Dendritic cell treated with granulocyte-macrophage colony-stimulating factor and Interleukin-4, amounts not matched to agents 40 ng/mL and 50 ng/mL, for 4 days (primary cell): ENCODE measurements around the gene TSPEAR.
A peak's percentile ranks its signal among the peaks of the same experiment; 100 is the strongest.

Experiments
- H3K27ac Mint-ChIP-seq: one replicate; pipeline ENCODE4 v1.8.0; 2022; ENCODE audit warnings: mild to moderate bottlenecking, mixed read lengths
- H3K27me3 Mint-ChIP-seq: one replicate; pipeline ENCODE4 v1.8.0; 2022; ENCODE audit warnings: mild to moderate bottlenecking, mixed read lengths
- H3K36me3 Mint-ChIP-seq: one replicate; pipeline ENCODE4 v1.8.0; 2022; ENCODE audit warnings: low read depth, mixed read lengths
- H3K4me1 Mint-ChIP-seq: one replicate; pipeline ENCODE4 v1.8.0; 2022; ENCODE audit warnings: low read depth, mixed read lengths
- H3K4me3 Mint-ChIP-seq: one replicate; pipeline ENCODE4 v1.8.0; 2022; ENCODE audit warnings: mild to moderate bottlenecking, moderate library complexity, mixed read lengths
- H3K9me3 Mint-ChIP-seq: one replicate; pipeline ENCODE4 v1.8.0; 2022; ENCODE audit warnings: mixed read lengths
- intact Hi-C: fragments of 100-400 bp; cut with micrococcal nuclease; formaldehyde crosslinking; loops from one replicate; pipeline ENCODE4 v1.15.0; 2022

The TSPEAR gene

GRCh38 chr21:44711327-44712202, at the start of gene TSPEAR:
Gene TSPEAR, minus strand, starts transcription at chr21:44711572. Its CDS starts 58 bp downstream, at chr21:44711514.
- intact Hi-C loops, result no loop called here
- H3K36me3 Mint-ChIP-seq, result no peaks in the 10 kb centered on the region
- H3K9me3 Mint-ChIP-seq, result peaks cover 6% of the 10 kb centered on the region
- H3K4me1 Mint-ChIP-seq, result peaks cover 13% of the 10 kb centered on the region
- no peak within 1 kb of the TSS for H3K27ac Mint-ChIP-seq
- H3K27me3 Mint-ChIP-seq, result peaks cover 95% of the 10 kb centered on the region
- no peak within 1 kb of the TSS for H3K4me3 Mint-ChIP-seq

- H3K4me3 Mint-ChIP-seq, result peak overlapping the region; percentile 52
- no peak overlapping the region for H3K27ac Mint-ChIP-seq
- H3K4me1 Mint-ChIP-seq, result peaks cover under 1% of the 10 kb centered on the region
- H3K27me3 Mint-ChIP-seq, result no peaks in the 10 kb centered on the region
- intact Hi-C loops, result no loop called here
- H3K9me3 Mint-ChIP-seq, result no peaks in the 10 kb centered on the region
- H3K36me3 Mint-ChIP-seq, result no peaks in the 10 kb centered on the region
Measured at GRCh38 chr21:44760376-44760775, 49.0 kb upstream of the TSPEAR start.

- no peaks in the 10 kb centered on the region for H3K27me3 Mint-ChIP-seq
- no peaks in the 10 kb centered on the region for H3K36me3 Mint-ChIP-seq
- H3K9me3 Mint-ChIP-seq, result no peaks in the 10 kb centered on the region
- H3K27ac Mint-ChIP-seq, result no peak overlapping the region
- intact Hi-C loops, result no loop called here
- H3K4me3 Mint-ChIP-seq, result no peak overlapping the region
- no peaks in the 10 kb centered on the region for H3K4me1 Mint-ChIP-seq
Measured at GRCh38 chr21:44759628-44760285, 48.4 kb upstream of the TSPEAR start.

GRCh38 chr21:44758781-44759627, 47.6 kb upstream of the TSPEAR start:
- no peaks in the 10 kb centered on the region for H3K36me3 Mint-ChIP-seq

GRCh38 chr21:44758141-44758561, 46.8 kb upstream of the TSPEAR start:
- H3K27ac Mint-ChIP-seq, result no peak overlapping the region
- intact Hi-C loops, result no loop called here
- H3K9me3 Mint-ChIP-seq, result no peaks in the 10 kb centered on the region
- H3K27me3 Mint-ChIP-seq, result no peaks in the 10 kb centered on the region
- H3K4me3 Mint-ChIP-seq, result no peak overlapping the region
- no peaks in the 10 kb centered on the region for H3K4me1 Mint-ChIP-seq
- no peaks in the 10 kb centered on the region for H3K36me3 Mint-ChIP-seq

More at GRCh38 chr21:44758781-44759627, 47.6 kb upstream of the TSPEAR start:
- Mint-ChIP-seq H3K9me3 (no peaks in the 10 kb centered on the region), H3K4me1 (no peaks in the 10 kb centered on the region), H3K4me3 (no peak overlapping the region), H3K27ac (no peak overlapping the region), H3K27me3 (no peaks in the 10 kb centered on the region)
- intact Hi-C loops, result no loop called here

GRCh38 chr21:44757731-44758130, 46.4 kb upstream of the TSPEAR start:
- intact Hi-C loops, result no loop called here
- H3K4me1 Mint-ChIP-seq, result peaks cover 2% of the 10 kb centered on the region
- H3K27me3 Mint-ChIP-seq, result no peaks in the 10 kb centered on the region

GRCh38 chr21:44756423-44757185, 45.2 kb upstream of the TSPEAR start:
- Mint-ChIP-seq H3K36me3 (no peaks in the 10 kb centered on the region), H3K4me1 (peaks cover 8% of the 10 kb centered on the region), H3K27ac (no peak overlapping the region), H3K9me3 (no peaks in the 10 kb centered on the region), H3K4me3 (no peak overlapping the region), H3K27me3 (no peaks in the 10 kb centered on the region)
- intact Hi-C loops, result no loop called here

More at GRCh38 chr21:44757731-44758130, 46.4 kb upstream of the TSPEAR start:
- no peaks in the 10 kb centered on the region for H3K9me3 Mint-ChIP-seq
- H3K36me3 Mint-ChIP-seq, result no peaks in the 10 kb centered on the region
- H3K27ac Mint-ChIP-seq, result no peak overlapping the region
- H3K4me3 Mint-ChIP-seq, result no peak overlapping the region

GRCh38 chr21:44755227-44755626, 43.9 kb upstream of the TSPEAR start:
- intact Hi-C loops, result no loop called here
- H3K9me3 Mint-ChIP-seq, result no peaks in the 10 kb centered on the region

GRCh38 chr21:44753357-44753756, 42.0 kb upstream of the TSPEAR start:
- peaks cover 13% of the 10 kb centered on the region for H3K4me1 Mint-ChIP-seq
- intact Hi-C loops, result no loop called here
- no peak overlapping the region for H3K4me3 Mint-ChIP-seq
- no peaks in the 10 kb centered on the region for H3K9me3 Mint-ChIP-seq
- peaks cover 27% of the 10 kb centered on the region for H3K27me3 Mint-ChIP-seq
- H3K36me3 Mint-ChIP-seq, result no peaks in the 10 kb centered on the region
- no peak overlapping the region for H3K27ac Mint-ChIP-seq

More at GRCh38 chr21:44755227-44755626, 43.9 kb upstream of the TSPEAR start:
- Mint-ChIP-seq H3K27ac (no peak overlapping the region), H3K4me3 (no peak overlapping the region), H3K4me1 (peaks cover 13% of the 10 kb centered on the region), H3K27me3 (peaks cover 10% of the 10 kb centered on the region), H3K36me3 (no peaks in the 10 kb centered on the region)

GRCh38 chr21:44752671-44753235, 41.4 kb upstream of the TSPEAR start:
- Mint-ChIP-seq H3K4me1 (peaks cover 13% of the 10 kb centered on the region), H3K9me3 (no peaks in the 10 kb centered on the region), H3K27ac (no peak overlapping the region), H3K36me3 (no peaks in the 10 kb centered on the region), H3K27me3 (peaks cover 30% of the 10 kb centered on the region), H3K4me3 (no peak overlapping the region)
- intact Hi-C loops, result no loop called here

GRCh38 chr21:44751799-44752636, 40.6 kb upstream of the TSPEAR start:
- Mint-ChIP-seq H3K4me1 (peaks cover 13% of the 10 kb centered on the region), H3K27me3 (peaks cover 33% of the 10 kb centered on the region), H3K9me3 (no peaks in the 10 kb centered on the region), H3K36me3 (no peaks in the 10 kb centered on the region), H3K27ac (no peak overlapping the region), H3K4me3 (no peak overlapping the region)
- intact Hi-C loops, result no loop called here

GRCh38 chr21:44751186-44751798, 39.9 kb upstream of the TSPEAR start:
- intact Hi-C loops, result no loop called here
- Mint-ChIP-seq H3K27ac (no peak overlapping the region), H3K36me3 (no peaks in the 10 kb centered on the region), H3K27me3 (peaks cover 33% of the 10 kb centered on the region), H3K4me3 (no peak overlapping the region), H3K4me1 (peaks cover 13% of the 10 kb centered on the region), H3K9me3 (no peaks in the 10 kb centered on the region)
